ENCODE measurements around the gene BPHL. TPM values are rescaled to one million over a fixed set of nuclear protein-coding genes. Genes with fewer than 3 reads are reported as not detected.

BPHL gene
- polyA plus RNA-seq, 1 of the 3 experiments (the other 2 are of a cell fraction): 21.7 TPM

DNA sequence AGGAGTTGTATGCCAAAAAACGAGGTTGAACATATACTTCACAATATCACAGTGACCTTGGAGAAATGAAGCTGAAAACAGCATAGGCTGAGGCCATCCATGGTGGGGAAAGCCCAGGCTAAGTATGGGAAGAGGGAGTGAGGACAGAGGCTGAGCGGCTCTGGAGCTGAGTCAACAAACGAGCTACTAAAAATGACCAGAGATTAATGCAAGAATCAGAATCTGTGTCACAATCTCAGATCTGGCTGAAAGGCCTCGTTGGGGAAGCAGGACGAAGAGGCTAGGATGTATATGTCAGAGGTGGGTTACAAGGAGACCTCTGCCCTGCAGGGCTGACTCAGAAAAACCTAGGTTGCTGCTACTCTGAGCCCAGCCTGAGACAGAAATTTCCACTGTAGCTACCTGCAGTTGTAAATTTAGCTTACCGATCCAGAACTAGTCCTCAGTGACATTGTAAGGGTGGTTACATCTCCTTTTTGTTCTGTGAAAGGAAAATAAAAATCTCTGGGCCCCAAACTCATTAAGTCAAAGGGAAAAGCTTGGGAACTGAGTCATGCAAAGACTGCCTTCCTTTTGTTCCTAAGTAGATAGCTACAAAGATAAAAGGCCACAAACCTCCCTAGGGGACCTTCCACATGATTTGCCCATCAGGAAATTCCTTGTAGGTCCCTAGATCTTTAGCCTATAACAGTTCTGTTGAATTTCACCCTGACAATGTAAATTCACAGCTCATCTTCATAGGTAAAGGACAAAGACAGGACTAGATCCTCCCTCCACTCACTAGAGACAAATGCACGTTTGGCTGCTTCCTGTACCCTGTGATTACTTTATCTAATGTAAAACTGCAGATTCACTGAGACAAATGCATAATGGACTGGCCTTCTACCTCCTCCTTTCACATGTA lies 47.4 kb downstream of the BPHL start:
- Histone ChIP-seq H3K79me2 (ENCODE audit: insufficient read depth) (no peaks in the 10 kb centered on the region), H3K4me2 (peak overlapping the region; percentile 57), H3K27me3 (ENCODE audit: insufficient read depth) (no peaks in the 10 kb centered on the region), H2AFZ (ENCODE audit: low read depth) (peak overlapping the region; percentile 70), H3K4me3 (ENCODE audit: low read depth in 2 of 2, low read length in 1 of 2) (peak overlapping the region in 1 of 2 experiments; percentile 18; a peak in 2 of 4 replicates), H3K9me3 (no peaks in the 10 kb centered on the region), H3K4me1 (ENCODE audit: control insufficient read depth in 1 of 2, insufficient read depth in 2 of 2, low read depth in 1 of 2, low read length in 1 of 2) (peaks cover 3 to 34% of the 10 kb centered on the region in 2 experiments; a peak in 3 of 4 replicates), H3K36me3 (replicated peaks in 1 of 2; ENCODE audit: control insufficient read depth in 1 of 2, insufficient read depth in 2 of 2, low read length in 1 of 2) (no peaks in the 10 kb centered on the region), H3K9me2 (no peaks in the 10 kb centered on the region), H4K20me1 (ENCODE audit: insufficient read depth) (no peaks in the 10 kb centered on the region), H3F3A (replicated peaks; ENCODE audit: insufficient read depth) (peaks cover 42% of the 10 kb centered on the region), H3K27ac (ENCODE audit: low read depth in 2 of 2, low read length in 1 of 2) (peak overlapping the region in 1 of 2 experiments; percentile 84; a peak in 2 of 4 replicates), H3K9ac (peak overlapping the region; percentile 49)
- WGBS (ENCODE audit: low lambda C conversion rate): 19% methylated on average over 7 of the region's 7 CpGs
- ChIA-PET CTCF (interaction anchor here (0.6 to 1.1 kb wide), 4 partner anchors 40 to 114 kb away, joined by 3 to 4 read pairs (median 3); no protein-coding TSS in a partner anchor), POLR2A (interaction anchor here (1.4 to 1.5 kb wide), 2 partner anchors 9 to 61 kb away, joined by 5 to 6 read pairs; partner anchors contain the start of gene TUBB2A)
- no peak for DNase-seq
- TF ChIP-seq TAF1 (IDR thresholded peaks at IDR 0.05; ENCODE audit: borderline replicate concordance, low read depth, low read length) (no peak), JUND (IDR thresholded peaks at IDR 0.05) (peak; percentile 85), CTCF (IDR thresholded peaks at IDR 0.05) (no peak), TCF12 (IDR thresholded peaks at IDR 0.05) (peak; percentile 72), EZH2phosphoT487 (IDR thresholded peaks at IDR 0.05; ENCODE audit: borderline replicate concordance, low read depth) (no peak), YY1 (IDR thresholded peaks at IDR 0.05; ENCODE audit: low read depth) (no peak), MAX (IDR thresholded peaks at IDR 0.05; ENCODE audit: low read depth) (0 out of 2 replicates have a peak, but pooled peaks have one; percentile 10), USF2 (IDR thresholded peaks at IDR 0.05; ENCODE audit: borderline replicate concordance, low read depth, low read length) (no peak), FOSL2 (IDR thresholded peaks at IDR 0.05; ENCODE audit: borderline replicate concordance, low read depth) (peak; percentile 64), IRF3 (IDR thresholded peaks at IDR 0.05; ENCODE audit: low read depth, low read length) (no peak), ZBTB33 (IDR thresholded peaks at IDR 0.05; ENCODE audit: borderline replicate concordance, low read depth) (no peak), CHD2 (IDR thresholded peaks at IDR 0.05; ENCODE audit: low read length, partially characterized antibody) (no peak), NFIC (IDR thresholded peaks at IDR 0.05; ENCODE audit: borderline replicate concordance) (peak; percentile 45; the same call in 1 of the 2 replicates), USF1 (IDR thresholded peaks at IDR 0.05; ENCODE audit: borderline replicate concordance, low read depth) (no peak), RXRA (IDR thresholded peaks at IDR 0.05; ENCODE audit: borderline replicate concordance, low read depth) (peak; percentile 61; the same call in 1 of the 2 replicates), SMC3 (IDR thresholded peaks at IDR 0.05; ENCODE audit: low read depth, low read length) (no peak), ELF1 (IDR thresholded peaks at IDR 0.05) (no peak), RCOR1 (IDR thresholded peaks at IDR 0.05; ENCODE audit: low read length) (no peak), MEF2A (IDR thresholded peaks at IDR 0.05; ENCODE audit: borderline replicate concordance, low read depth) (no peak)
- TF ChIP-seq, protein P1, sequence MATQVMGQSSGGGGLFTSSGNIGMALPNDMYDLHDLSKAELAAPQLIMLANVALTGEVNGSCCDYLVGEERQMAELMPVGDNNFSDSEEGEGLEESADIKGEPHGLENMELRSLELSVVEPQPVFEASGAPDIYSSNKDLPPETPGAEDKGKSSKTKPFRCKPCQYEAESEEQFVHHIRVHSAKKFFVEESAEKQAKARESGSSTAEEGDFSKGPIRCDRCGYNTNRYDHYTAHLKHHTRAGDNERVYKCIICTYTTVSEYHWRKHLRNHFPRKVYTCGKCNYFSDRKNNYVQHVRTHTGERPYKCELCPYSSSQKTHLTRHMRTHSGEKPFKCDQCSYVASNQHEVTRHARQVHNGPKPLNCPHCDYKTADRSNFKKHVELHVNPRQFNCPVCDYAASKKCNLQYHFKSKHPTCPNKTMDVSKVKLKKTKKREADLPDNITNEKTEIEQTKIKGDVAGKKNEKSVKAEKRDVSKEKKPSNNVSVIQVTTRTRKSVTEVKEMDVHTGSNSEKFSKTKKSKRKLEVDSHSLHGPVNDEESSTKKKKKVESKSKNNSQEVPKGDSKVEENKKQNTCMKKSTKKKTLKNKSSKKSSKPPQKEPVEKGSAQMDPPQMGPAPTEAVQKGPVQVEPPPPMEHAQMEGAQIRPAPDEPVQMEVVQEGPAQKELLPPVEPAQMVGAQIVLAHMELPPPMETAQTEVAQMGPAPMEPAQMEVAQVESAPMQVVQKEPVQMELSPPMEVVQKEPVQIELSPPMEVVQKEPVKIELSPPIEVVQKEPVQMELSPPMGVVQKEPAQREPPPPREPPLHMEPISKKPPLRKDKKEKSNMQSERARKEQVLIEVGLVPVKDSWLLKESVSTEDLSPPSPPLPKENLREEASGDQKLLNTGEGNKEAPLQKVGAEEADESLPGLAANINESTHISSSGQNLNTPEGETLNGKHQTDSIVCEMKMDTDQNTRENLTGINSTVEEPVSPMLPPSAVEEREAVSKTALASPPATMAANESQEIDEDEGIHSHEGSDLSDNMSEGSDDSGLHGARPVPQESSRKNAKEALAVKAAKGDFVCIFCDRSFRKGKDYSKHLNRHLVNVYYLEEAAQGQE (IDR thresholded peaks at IDR 0.05; ENCODE audit: low read depth, low read length): no peak

Data from SK-N-SH (cell line).